Vagina (tissue), 2 donors: ENCODE measurements around the gene SLC2A11.

ENCODE experiments used
- POLR2A ChIP-seq, 2 donors: fragments of 450-650 bp; IDR thresholded peaks; one replicate each; pipeline ENCODE4 v1.6.1; 2017; ENCODE audit warnings: antibody characterized with exemption in 2 of 2, mild to moderate bottlenecking in 2 of 2, moderate library complexity in 2 of 2
- TF ChIP-seq, protein P1 (sequence below), 3 experiments: fragments of 450-650 bp in 2 of 3; fragments of 200-600 bp in 1 of 3; sonication (generic) in 1 of 3; IDR thresholded peaks; one replicate each; pipeline ENCODE4 v1.5.1; 2017 to 2019; ENCODE audit warnings: antibody characterized with exemption in 3 of 3, mild to moderate bottlenecking in 2 of 3, moderate library complexity in 2 of 3

DNA sequence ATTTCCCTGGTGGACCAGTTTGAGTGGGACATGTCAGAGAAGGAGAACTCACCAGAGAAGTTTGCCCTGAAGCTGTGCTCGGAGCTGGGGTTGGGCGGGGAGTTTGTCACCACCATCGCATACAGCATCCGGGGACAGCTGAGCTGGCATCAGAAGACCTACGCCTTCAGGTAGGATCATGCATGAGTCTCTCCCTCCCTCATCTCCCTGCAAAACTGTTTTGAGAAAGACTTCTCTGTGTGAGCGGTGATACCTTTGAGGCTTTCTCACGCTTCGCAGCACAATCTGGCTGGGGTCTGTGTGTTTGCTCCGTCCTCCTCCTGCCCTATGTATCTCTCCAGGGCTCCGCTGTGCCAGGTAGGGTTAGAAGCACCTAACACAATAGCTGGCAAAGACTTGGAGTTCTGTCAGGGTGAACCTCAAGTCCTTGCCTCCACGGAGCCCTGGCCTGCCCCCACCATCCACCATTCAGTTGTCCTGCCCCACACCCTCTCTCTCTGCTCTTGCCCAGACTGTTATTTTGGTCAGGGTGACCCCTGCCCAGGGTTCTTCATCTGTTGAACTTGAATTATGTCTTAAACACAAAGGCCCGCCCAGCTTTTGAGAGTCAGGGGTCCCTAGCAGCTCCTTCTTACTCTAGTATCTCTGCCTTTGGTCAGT is 32.3 kb upstream of the SLC2A11 start:
- TF ChIP-seq, protein P1, sequence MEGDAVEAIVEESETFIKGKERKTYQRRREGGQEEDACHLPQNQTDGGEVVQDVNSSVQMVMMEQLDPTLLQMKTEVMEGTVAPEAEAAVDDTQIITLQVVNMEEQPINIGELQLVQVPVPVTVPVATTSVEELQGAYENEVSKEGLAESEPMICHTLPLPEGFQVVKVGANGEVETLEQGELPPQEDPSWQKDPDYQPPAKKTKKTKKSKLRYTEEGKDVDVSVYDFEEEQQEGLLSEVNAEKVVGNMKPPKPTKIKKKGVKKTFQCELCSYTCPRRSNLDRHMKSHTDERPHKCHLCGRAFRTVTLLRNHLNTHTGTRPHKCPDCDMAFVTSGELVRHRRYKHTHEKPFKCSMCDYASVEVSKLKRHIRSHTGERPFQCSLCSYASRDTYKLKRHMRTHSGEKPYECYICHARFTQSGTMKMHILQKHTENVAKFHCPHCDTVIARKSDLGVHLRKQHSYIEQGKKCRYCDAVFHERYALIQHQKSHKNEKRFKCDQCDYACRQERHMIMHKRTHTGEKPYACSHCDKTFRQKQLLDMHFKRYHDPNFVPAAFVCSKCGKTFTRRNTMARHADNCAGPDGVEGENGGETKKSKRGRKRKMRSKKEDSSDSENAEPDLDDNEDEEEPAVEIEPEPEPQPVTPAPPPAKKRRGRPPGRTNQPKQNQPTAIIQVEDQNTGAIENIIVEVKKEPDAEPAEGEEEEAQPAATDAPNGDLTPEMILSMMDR (IDR thresholded peaks at IDR 0.05): no peak
- no peak for TF ChIP-seq POLR2A (IDR thresholded peaks at IDR 0.05)
